ENCODE data around the gene JOSD1.

GRCh38 chr22:38674888-38675287, 25.9 kb downstream of the JOSD1 start:
- no peak for TF ChIP-seq CTCF (IDR thresholded peaks at IDR 0.05)
- TF ChIP-seq POLR2AphosphoS5 (IDR thresholded peaks at IDR 0.05) = peak in 1 of 3 donors; percentile 27
- TF ChIP-seq POLR2A (IDR thresholded peaks at IDR 0.05) = no peak

All from breast epithelium (tissue), 3 donors.